HEK293T (cell line): ENCODE data around the gene MYLK3.

Source experiments
- ARNT ChIP-seq: fragments of 450-650 bp; IDR thresholded peaks from 2 replicates; pipeline ENCODE4 v1.6.1; 2017; ENCODE audit warnings: mild to moderate bottlenecking
- BHLHE40 ChIP-seq: fragments of 450-650 bp; IDR thresholded peaks from 2 replicates; pipeline ENCODE4 v1.6.1; 2016; ENCODE audit warnings: mild to moderate bottlenecking, moderate library complexity, borderline replicate concordance
- CTBP1 ChIP-seq: fragments of 450-650 bp; IDR thresholded peaks from 2 replicates; pipeline ENCODE4 v1.6.1; 2016; ENCODE audit warnings: borderline replicate concordance
- FOXA1 ChIP-seq: fragments of 450-650 bp; IDR thresholded peaks from 2 replicates; pipeline ENCODE4 v1.6.1; 2016; ENCODE audit warnings: mild to moderate bottlenecking
- FOXM1 ChIP-seq: fragments of 450-650 bp; IDR thresholded peaks from 2 replicates; pipeline ENCODE4 v1.6.1; 2017; ENCODE audit warnings: mild to moderate bottlenecking, borderline replicate concordance
- SP1 ChIP-seq: fragments of 450-650 bp; IDR thresholded peaks from 2 replicates; pipeline ENCODE4 v1.6.1; 2017
- SUZ12 ChIP-seq: fragments of 450-650 bp; IDR thresholded peaks from 2 replicates; pipeline ENCODE4 v1.6.1; 2016; ENCODE audit warnings: mild to moderate bottlenecking

GRCh38 chr16:46775214-46775613 is 27.1 kb upstream of the MYLK3 start:
- TF ChIP-seq FOXA1 (no peak), BHLHE40 (no peak), FOXM1 (no peak), ARNT (no peak), CTBP1 (no peak), SUZ12 (no peak), SP1 (no peak)
